SK-N-SH (cell line): Measurements from ENCODE around the gene MAMDC4. TPM values are rescaled to one million over a fixed set of nuclear protein-coding genes. Genes with fewer than 3 reads are reported as not detected.
"Not testable (repeated sequence)": the region's sequence is repeated elsewhere in the genome, so short reads cannot be mapped to it uniquely, and the experiment has no call there.

Source experiments
- CTCF ChIA-PET: fragments of 300-600, 350-600 bp; formaldehyde crosslinking; extraction: SDS; loops from one replicate; lab custom pipeline; 2021; lab: Yijun Ruan, JAX
- POLR2A ChIA-PET: fragments of 350-600 bp; sonication (Branson Sonifier 250); formaldehyde crosslinking; extraction: SDS; loops from one replicate; lab custom pipeline; 2020; ENCODE audit warnings: antibody characterized with exemption, inconsistent platforms; lab: Yijun Ruan, JAX
- DNase-seq: peaks from one replicate; pipeline ENCODE4 v3.0.0; 2012
- H2AFZ ChIP-seq: fragments of 200-600 bp; sonication (generic); 2 replicates; pipeline ENCODE4 v1.8.1; 2016; ENCODE audit warnings: antibody characterized with exemption, mild to moderate bottlenecking, low read depth
- H3F3A ChIP-seq: fragments of 200-600 bp; sonication (generic); replicated peaks from 2 replicates; pipeline ENCODE3; 2016; ENCODE audit warnings: antibody characterized with exemption, mild to moderate bottlenecking; ENCODE audit not compliant: insufficient read depth
- H3K27ac ChIP-seq, 2 experiments: fragments of 200-500 bp in 1 of 2; fragments of 200-600 bp in 1 of 2; sonication (Bioruptor generic) in 1 of 2; sonication (generic), shearing (Covaris generic) in 1 of 2; 2 replicates each; pipeline versions ENCODE4 v1.5.1 to v1.6.1; 2014 to 2016; ENCODE audit warnings: low read depth in 2 of 2, inconsistent platforms in 1 of 2, low read length in 1 of 2, mild to moderate bottlenecking in 1 of 2, mixed read lengths in 1 of 2
- H3K27me3 ChIP-seq: fragments of 200-600 bp; sonication (generic), shearing (Covaris generic); 2 replicates; pipeline ENCODE4 v1.6.1; 2016; ENCODE audit warnings: mixed run types; ENCODE audit not compliant: insufficient read depth
- H3K36me3 ChIP-seq, 2 experiments: fragments of 200-500 bp in 1 of 2; fragments of 200-600 bp in 1 of 2; sonication (Bioruptor generic) in 1 of 2; sonication (generic) in 1 of 2; replicated peaks in 1 of 2; 2 replicates each; pipeline versions ENCODE3 to v1.5.1; 2014 to 2016; ENCODE audit warnings: low read length in 1 of 2, mild to moderate bottlenecking in 1 of 2; ENCODE audit not compliant: insufficient read depth in 2 of 2, control insufficient read depth in 1 of 2
- H3K4me1 ChIP-seq, 2 experiments: fragments of 200-500 bp in 1 of 2; fragments of 200-600 bp in 1 of 2; sonication (Bioruptor generic) in 1 of 2; sonication (generic), shearing (Covaris generic) in 1 of 2; 2 replicates each; pipeline versions ENCODE4 v1.5.1 to v1.6.1; 2014 to 2016; ENCODE audit warnings: low read depth in 1 of 2, low read length in 1 of 2, mixed run types in 1 of 2; ENCODE audit not compliant: insufficient read depth in 2 of 2, control insufficient read depth in 1 of 2
- H3K4me2 ChIP-seq: fragments of 200-600 bp; sonication (generic), shearing (Covaris generic); 2 replicates; pipeline ENCODE4 v1.6.1; 2017; ENCODE audit warnings: mixed run types
- H3K4me3 ChIP-seq, 2 experiments: fragments of 200-500 bp in 1 of 2; fragments of 200-600 bp in 1 of 2; sonication (Bioruptor generic) in 1 of 2; sonication (generic), shearing (Covaris generic) in 1 of 2; 2 replicates each; pipeline versions ENCODE4 v1.5.1 to v1.8.1; 2014 to 2016; ENCODE audit warnings: low read depth in 2 of 2, inconsistent platforms in 1 of 2, low read length in 1 of 2, mild to moderate bottlenecking in 1 of 2, mixed read lengths in 1 of 2, moderate library complexity in 1 of 2
- H3K79me2 ChIP-seq: fragments of 200-600 bp; sonication (generic); 2 replicates; pipeline ENCODE4 v1.8.1; 2017; ENCODE audit warnings: mild to moderate bottlenecking; ENCODE audit not compliant: insufficient read depth
- H3K9ac ChIP-seq: fragments of 200-600 bp; sonication (generic); 2 replicates; pipeline ENCODE4 v1.6.1; 2017; ENCODE audit warnings: mixed run types
- H3K9me2 ChIP-seq: fragments of 200-600 bp; sonication (generic); 2 replicates; pipeline ENCODE4 v1.6.1; 2017; ENCODE audit warnings: mixed run types
- H3K9me3 ChIP-seq: fragments of 200-600 bp; sonication (generic); 2 replicates; pipeline ENCODE4 v1.6.1; 2017; ENCODE audit warnings: mixed run types, mild to moderate bottlenecking, moderate library complexity
- H4K20me1 ChIP-seq: fragments of 200-600 bp; sonication (generic); 2 replicates; pipeline ENCODE4 v1.6.1; 2017; ENCODE audit warnings: mild to moderate bottlenecking, mixed run types; ENCODE audit not compliant: insufficient read depth
- ELF1 ChIP-seq: IDR thresholded peaks from 2 replicates; pipeline ENCODE4 v1.4.0; 2012
- EP300 ChIP-seq, 2 experiments: IDR thresholded peaks; 2 replicates each; pipeline versions ENCODE4 v1.4.0 to v1.6.1; 2012; ENCODE audit warnings: borderline replicate concordance in 1 of 2, low read depth in 1 of 2, low read length in 1 of 2
- GABPA ChIP-seq: IDR thresholded peaks from 2 replicates; pipeline ENCODE4 v1.4.0; 2012; ENCODE audit warnings: low read depth, mild to moderate bottlenecking
- GATA2 ChIP-seq: sonication (generic); formaldehyde crosslinking; IDR thresholded peaks from 2 replicates; pipeline ENCODE4 v1.5.0; 2020; ENCODE audit warnings: mild to moderate bottlenecking, missing genetic modification reagents
- IRF3 ChIP-seq: fragments of 150-350 bp; IDR thresholded peaks from 2 replicates; pipeline ENCODE4 v1.6.1; 2016; ENCODE audit warnings: mild to moderate bottlenecking, low read depth, low read length
- JUND ChIP-seq: IDR thresholded peaks from 2 replicates; pipeline ENCODE4 v1.4.0; 2012
- MEF2A ChIP-seq: IDR thresholded peaks from 2 replicates; pipeline ENCODE4 v1.4.0; 2012; ENCODE audit warnings: low read depth, borderline replicate concordance
- MXI1 ChIP-seq: IDR thresholded peaks from 2 replicates; pipeline ENCODE4 v1.6.1; 2012; ENCODE audit warnings: mild to moderate bottlenecking, low read depth, low read length, improper control_type of control experiment
- PBX3 ChIP-seq: IDR thresholded peaks from 2 replicates; pipeline ENCODE4; 2012
- RAD21 ChIP-seq: IDR thresholded peaks from 2 replicates; pipeline ENCODE4 v1.6.1; 2012; ENCODE audit warnings: mild to moderate bottlenecking, low read length
- RFX5 ChIP-seq: IDR thresholded peaks from 2 replicates; pipeline ENCODE4 v1.6.1; 2012; ENCODE audit warnings: mild to moderate bottlenecking, improper control_type of control experiment, low read length
- TCF12 ChIP-seq: IDR thresholded peaks from 2 replicates; pipeline ENCODE4 v1.4.0; 2012
- TEAD4 ChIP-seq: IDR thresholded peaks from 2 replicates; pipeline ENCODE4 v1.4.0; 2012; ENCODE audit warnings: mild to moderate bottlenecking, borderline replicate concordance; ENCODE audit not compliant: insufficient read depth
- WGBS: methylation state at CpG from one replicate; pipeline ENCODE4 v1.1.6; 2017; ENCODE audit warnings: low lambda C conversion rate; 5-methylcytosine and 5-hydroxymethylcytosine counted together
- polyA plus RNA-seq, 3 experiments: library from polyadenylated mRNA; depleted of rRNA; stranded (reverse); fragments of >200 nt; gene quantifications; 2 replicates each; pipeline ENCODE4 v1.2.3, GENCODE V29; 2012

The MAMDC4 gene
- polyA plus RNA-seq (2012; rRNA removed): 4.2 and 5.0 TPM in 2 replicates
- 0.45 and 0.63 TPM in 2 replicates for polyA plus RNA-seq (2012; cell fraction: cytosol; rRNA removed)
- polyA plus RNA-seq (2012; cell fraction: nucleus; rRNA removed): 46.4 and 69.8 TPM in 2 replicates

- H3K9me2 ChIP-seq: no peaks in the 10 kb centered on the region
- no peaks in the 10 kb centered on the region; the same call in 1 of the 2 replicates for H4K20me1 ChIP-seq
- H3K9ac ChIP-seq: no peak within 1 kb of the TSS
- H3F3A ChIP-seq: no peaks in the 10 kb centered on the region
- peaks cover 0 to 8% of the 10 kb centered on the region in 2 experiments for H3K36me3 ChIP-seq
- no peak within 1 kb of the TSS; a peak in 1 of 4 replicates for H3K27ac ChIP-seq
- WGBS: no CpG with 5 or more reads among the region's 23 CpGs
- H3K27me3 ChIP-seq: no peaks in the 10 kb centered on the region
- no peak for DNase-seq
- TF ChIP-seq TEAD4 (no peak), ELF1 (no peak), JUND (no peak), GABPA (no peak), RAD21 (no peak), EP300 (IDR thresholded peaks at IDR 0.05; ENCODE audit: borderline replicate concordance in 1 of 2, low read depth in 1 of 2, low read length in 1 of 2) (no peak), PBX3 (no peak), MXI1 (no peak), MEF2A (no peak), TCF12 (no peak), GATA2 (CRISPR knock-in tag) (no peak), IRF3 (no peak), RFX5 (no peak)
- peaks cover 4 to 13% of the 10 kb centered on the region in 2 experiments; a peak in 2 of 4 replicates for H3K4me1 ChIP-seq
- H3K4me2 ChIP-seq: no peak within 1 kb of the TSS
- ChIA-PET POLR2A (interaction anchor here (0.7 to 1.2 kb wide), 3 partner anchors 8 to 12 kb away, joined by 3 read pairs; no protein-coding TSS in a partner anchor), CTCF (interaction anchor here (1.0 to 1.5 kb wide), 3 partner anchors 8 to 177 kb away, joined by 3 to 7 read pairs (median 3); no protein-coding TSS in a partner anchor)
- H2AFZ ChIP-seq: no peak within 1 kb of the TSS
- H3K9me3 ChIP-seq: no peaks in the 10 kb centered on the region
- H3K4me3 ChIP-seq: no peak within 1 kb of the TSS
- H3K79me2 ChIP-seq: peaks cover 20% of the 10 kb centered on the region; the same call in 1 of the 2 replicates
These were observed at the start of gene MAMDC4 for GRCh38 chr9:136851941-136852663. Gene MAMDC4 (plus strand): TSS chr9:136852346. CDS start chr9:136852417, 71 bp downstream.

GRCh38 chr9:136803009-136803550, 49.1 kb upstream of the MAMDC4 start:
- H3K4me1 ChIP-seq: peaks cover 8 to 32% of the 10 kb centered on the region in 2 experiments; a peak in 2 of 4 replicates
- H3K27ac ChIP-seq, DNase-seq, H3K9me3 ChIP-seq, H3K4me3 ChIP-seq, H3K36me3 ChIP-seq, H3F3A ChIP-seq, H3K79me2 ChIP-seq, H2AFZ ChIP-seq, H3K9me2 ChIP-seq, POLR2A ChIA-PET, H3K27me3 ChIP-seq, H3K4me2 ChIP-seq, H4K20me1 ChIP-seq, H3K9ac ChIP-seq: not testable (repeated sequence)
- CTCF ChIA-PET: interaction anchor here (0.7 to 2.8 kb wide), 4 partner anchors 9 to 244 kb away, joined by 3 to 14 read pairs (median 4); partner anchors contain the start of gene AJM1
- WGBS: 100% methylated on average over 3 of the region's 9 CpGs
